OCI-LY3 (cell line): ENCODE data around the gene ASIC4.

Source experiments
- EZH2phosphoT487 ChIP-seq: fragments of 200-600 bp; shearing (Covaris generic); IDR thresholded peaks from 2 replicates; pipeline ENCODE4 v1.6.1; 2018; ENCODE audit warnings: antibody characterized with exemption, mixed run types, low read depth
- TF ChIP-seq, protein P1 (sequence below): fragments of 200-600, 300-600 bp; sonication (generic); IDR thresholded peaks from 2 replicates; pipeline ENCODE4 v1.5.1; 2014; ENCODE audit warnings: antibody characterized with exemption, low read length, low read depth

DNA sequence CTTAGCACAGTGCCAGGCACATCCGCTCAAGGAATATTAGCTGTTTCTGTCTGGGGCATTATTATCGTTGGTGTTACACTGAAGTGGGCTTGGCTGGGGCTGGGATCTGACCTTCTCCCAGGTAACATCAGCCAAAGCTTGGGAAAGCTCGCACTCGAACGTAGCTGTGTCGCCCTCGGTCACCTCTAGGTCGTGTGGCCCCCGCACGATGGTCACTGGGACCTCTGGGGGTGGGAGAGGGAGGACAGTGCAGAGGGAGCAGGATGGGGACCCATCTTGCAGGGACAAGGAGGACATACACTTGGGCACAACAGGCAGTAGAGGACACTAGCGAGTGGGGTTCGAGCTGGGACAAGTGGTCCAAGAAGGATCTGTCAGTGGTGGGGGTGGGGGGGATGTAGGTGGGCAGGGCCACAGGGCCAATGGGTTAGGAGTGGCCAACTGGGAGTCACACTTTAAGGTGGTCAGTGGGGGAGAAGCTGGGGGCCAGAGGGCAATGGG, 39.2 kb downstream of the ASIC4 start:
- TF ChIP-seq, protein P1, sequence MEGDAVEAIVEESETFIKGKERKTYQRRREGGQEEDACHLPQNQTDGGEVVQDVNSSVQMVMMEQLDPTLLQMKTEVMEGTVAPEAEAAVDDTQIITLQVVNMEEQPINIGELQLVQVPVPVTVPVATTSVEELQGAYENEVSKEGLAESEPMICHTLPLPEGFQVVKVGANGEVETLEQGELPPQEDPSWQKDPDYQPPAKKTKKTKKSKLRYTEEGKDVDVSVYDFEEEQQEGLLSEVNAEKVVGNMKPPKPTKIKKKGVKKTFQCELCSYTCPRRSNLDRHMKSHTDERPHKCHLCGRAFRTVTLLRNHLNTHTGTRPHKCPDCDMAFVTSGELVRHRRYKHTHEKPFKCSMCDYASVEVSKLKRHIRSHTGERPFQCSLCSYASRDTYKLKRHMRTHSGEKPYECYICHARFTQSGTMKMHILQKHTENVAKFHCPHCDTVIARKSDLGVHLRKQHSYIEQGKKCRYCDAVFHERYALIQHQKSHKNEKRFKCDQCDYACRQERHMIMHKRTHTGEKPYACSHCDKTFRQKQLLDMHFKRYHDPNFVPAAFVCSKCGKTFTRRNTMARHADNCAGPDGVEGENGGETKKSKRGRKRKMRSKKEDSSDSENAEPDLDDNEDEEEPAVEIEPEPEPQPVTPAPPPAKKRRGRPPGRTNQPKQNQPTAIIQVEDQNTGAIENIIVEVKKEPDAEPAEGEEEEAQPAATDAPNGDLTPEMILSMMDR = no peak
- no peak for TF ChIP-seq EZH2phosphoT487
